Sciatic nerve (tissue), 2 donors: ENCODE data around the gene HAUS6. TPM values are rescaled to one million over a fixed set of nuclear protein-coding genes. Genes with fewer than 3 reads are reported as not detected.
"Not testable (repeated sequence)": the region's sequence is repeated elsewhere in the genome, so short reads cannot be mapped to it uniquely, and the experiment has no call there.

ENCODE experiments used
- ATAC-seq: fragments of 200-7000 bp; cut with Tn5 transposase; one replicate; pipeline ENCODE4 v1.9.1; 2020; ENCODE audit warnings: mild to moderate bottlenecking, moderate library complexity
- DNase-seq: peaks from one replicate; pipeline ENCODE4 v3.0.0-alpha.2; 2020; ENCODE audit warnings: low spot score
- intact Hi-C: fragments of 100-400 bp; cut with DNase I; formaldehyde crosslinking; loops from one replicate; pipeline ENCODE4 v1.14.2; 2022
- total RNA-seq: library from RNA; stranded (reverse); fragmentation: NEBNext Ultra II Directional; extraction: Animal tissue kit (Norgen Biotek cat#: 25700); gene quantifications from one replicate; pipeline ENCODE4 v1.2.1, GENCODE V29; 2021
- donor health status: DM: no; HTN: no; CAD: no.
- donor health status: DM: no; HTN: no; CAD: no.

The HAUS6 gene
- total RNA-seq, 1 donor from 2014 or later, result 12.5 TPM

DNA sequence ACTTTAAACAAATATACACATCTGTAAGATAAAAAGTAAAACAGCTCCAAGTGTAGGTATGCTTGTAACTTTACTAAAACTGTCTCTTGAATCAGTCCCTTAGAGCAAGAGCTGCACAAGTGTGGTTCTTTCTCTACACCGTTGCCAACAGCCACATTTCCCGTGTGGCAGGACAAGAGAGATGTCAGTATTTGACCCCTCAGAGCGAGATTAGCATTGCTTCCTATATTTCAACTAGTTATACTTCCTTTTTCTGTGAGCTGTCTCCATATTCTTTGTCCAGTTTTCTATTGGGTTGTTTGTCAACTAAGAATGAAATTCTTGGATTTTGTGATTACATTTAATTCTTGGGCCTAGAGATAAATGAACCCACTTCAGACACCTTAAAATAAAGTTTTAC is 16.5 kb upstream of the HAUS6 start:
- intact Hi-C loops, result no loop called here
- no peak for ATAC-seq
- no peak for DNase-seq

DNA sequence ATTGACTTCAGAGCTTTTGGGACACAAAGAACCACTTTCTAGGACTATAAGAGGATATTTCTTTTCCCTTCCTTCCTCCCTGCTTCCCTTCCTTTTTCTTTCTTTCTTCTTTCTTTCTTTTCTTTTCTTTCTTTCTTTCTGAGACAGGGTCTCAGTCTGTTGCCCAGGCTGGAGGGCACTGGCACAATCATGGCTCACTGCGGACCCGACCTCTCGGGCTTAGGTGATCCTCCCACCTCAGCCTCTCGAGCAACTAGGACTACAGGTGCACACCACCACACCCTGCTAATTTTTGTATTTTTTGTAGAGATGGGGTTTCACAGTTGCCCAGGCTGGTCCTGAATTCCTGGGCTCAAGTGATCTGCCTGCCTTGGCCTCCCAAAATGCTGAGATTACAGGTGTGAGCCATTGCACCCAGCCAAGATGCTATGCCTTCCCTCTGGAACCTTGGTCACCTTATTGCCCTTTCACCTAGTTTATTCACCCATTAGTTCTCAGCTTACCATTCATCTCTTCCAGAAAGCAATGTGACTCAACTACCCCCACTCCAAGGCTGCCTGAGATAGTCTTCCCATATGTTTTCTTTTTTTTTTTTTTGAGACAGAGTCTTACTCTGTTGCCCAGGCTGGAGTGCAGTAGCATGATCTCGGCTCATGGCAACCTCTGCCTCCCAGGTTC is 14.5 kb upstream of the HAUS6 start:
- intact Hi-C loops, result no loop called here
- no peak for ATAC-seq
- no peak for DNase-seq

DNA sequence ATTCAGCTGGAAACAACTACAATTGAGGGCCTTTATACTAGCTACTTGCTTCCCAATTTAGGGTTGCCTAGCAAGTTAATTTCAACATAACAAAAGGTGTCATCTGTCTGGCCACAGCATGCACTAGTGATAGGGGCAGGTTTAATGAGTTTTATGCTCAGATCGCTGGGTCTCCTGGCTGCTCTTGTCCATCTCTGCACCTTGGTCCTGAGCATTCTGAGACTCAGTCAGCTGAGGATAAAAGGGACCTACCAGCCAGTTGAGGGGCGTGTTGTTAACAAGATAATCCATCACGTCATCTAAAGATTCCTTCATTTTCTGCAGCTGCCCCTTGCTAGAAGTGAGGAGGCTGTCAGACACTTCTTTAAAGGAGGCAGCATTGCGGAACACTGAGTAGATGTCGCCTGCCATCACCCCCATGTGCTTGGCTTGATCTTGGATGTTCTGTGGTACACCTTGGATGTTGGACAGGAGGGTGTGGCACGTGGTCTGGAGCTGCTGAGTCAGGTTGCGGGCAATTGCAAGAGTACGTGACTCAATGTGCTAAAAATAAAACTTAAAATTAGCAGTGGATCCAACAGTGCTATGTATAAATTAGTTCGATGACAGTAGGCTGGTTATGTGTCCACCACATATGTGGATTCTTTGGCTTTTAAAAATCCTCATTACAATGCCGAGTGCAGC is 13.5 kb upstream of the HAUS6 start:
- intact Hi-C loops, result no loop called here
- DNase-seq (no peak), ATAC-seq (no peak)

DNA sequence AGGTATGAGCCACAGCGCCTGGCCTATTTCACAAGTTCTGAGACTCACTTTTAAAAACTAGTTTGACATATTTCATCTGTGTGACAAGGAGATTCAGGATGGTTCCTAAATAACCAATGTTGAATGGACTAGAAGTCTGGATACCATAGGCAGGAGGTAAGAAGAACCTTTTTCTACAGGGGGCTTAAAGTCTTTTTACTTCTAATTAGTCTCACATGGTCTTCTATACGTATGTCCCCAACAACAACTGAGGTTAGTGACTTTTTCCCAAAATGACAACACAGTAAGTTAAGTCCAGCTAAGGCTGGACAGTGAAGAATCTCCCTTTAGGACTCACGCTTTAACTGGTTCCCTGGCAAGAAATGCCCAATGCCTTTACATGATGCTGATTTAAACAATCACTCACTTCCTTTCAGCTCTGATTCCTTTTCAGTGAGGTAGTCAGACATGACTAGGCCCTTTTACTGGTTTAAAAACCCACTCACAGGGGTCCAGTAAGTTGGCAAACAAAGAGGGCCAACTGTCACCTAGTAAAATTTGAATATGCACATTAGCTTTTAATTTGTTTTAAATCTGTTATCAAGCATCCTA is 12.1 kb upstream of the HAUS6 start:
- intact Hi-C loops, result no loop called here
- ATAC-seq, result no peak
- no peak for DNase-seq

DNA sequence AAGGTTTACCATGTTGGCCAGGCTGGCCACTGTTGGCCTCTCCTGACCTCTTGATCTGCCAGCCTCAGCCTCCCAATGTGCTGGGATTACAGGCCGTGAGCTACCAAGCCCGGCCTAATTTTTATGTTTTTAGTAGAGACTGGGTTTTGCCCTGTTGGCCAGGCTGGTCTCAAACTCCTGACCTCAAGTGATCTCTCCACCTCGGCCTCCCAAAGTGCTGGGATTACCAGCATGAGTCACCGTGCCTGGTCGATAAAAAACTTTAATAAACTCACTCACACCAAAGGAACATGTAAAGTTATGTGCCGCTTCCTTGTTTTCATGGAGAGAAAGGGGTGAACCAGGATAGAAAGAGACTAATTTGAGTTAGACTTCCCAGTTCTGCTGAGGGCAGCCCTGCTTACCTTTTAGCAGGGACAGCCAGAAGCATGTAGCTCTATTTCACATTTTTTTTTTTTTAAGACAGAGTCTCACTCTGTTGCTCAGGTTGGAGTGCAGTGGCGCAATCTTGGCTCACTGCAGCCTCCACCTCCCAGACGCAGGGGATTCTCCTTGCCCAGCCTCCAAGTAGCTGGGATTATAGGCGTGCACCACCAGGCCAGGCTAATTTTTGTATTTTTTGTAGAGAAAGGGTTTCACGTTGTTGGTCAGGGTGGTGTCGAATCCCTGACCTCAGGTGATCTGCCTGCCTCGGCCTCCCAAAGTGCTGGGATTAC is 11.4 kb upstream of the HAUS6 start:
- intact Hi-C loops, result no loop called here
- ATAC-seq (no peak), DNase-seq (no peak)

DNA sequence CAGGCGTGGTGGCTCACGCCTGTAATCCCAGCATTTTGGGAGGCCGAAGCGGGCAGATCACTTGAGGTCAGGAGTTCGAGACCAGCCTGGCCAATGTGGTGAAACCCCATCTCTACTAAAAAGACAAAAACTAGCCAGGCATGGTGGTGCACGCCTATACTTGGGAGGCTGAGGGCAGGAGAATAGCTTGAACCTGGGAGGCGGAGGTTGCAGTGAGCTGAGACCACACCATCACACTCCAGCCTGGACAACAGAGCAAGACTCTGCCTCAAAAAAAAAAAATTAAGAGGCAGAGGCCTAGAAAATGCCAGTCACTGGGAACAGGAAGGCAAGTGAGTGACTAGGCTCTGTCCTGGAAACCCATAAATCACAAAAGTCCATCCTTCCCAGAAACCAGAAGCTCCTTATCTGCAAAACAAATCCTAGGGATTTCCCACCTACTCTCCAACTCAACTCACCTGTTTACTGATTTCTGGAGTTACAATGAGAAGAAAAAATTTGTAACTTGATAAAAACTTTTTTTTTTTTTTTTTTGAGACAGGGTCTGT is 10.4 kb upstream of the HAUS6 start:
- intact Hi-C loops, ATAC-seq, DNase-seq: not testable (repeated sequence)

DNA sequence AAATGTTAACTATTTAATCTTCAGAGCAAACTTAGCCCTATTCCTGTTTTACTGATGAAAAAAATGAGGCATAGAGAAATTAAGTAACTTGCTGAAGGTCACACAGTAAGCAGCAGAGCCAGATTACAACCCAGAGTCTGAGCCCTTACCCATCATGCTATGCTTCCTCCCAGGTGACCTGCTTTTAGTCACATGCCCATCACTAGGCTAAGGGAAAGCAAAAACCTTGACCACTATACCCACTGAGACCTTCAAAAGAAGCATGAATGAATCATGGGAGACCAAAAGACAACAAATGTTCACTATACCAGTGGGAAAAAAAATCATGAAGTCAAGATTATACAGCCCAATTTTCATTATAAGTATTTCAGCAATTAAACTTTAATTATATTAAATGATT is 5.3 kb upstream of the HAUS6 start:
- no peak for ATAC-seq
- intact Hi-C loops, result loop anchor here (10.0 kb wide), 1 partner anchor 67 kb away; no protein-coding TSS in a partner anchor

DNA sequence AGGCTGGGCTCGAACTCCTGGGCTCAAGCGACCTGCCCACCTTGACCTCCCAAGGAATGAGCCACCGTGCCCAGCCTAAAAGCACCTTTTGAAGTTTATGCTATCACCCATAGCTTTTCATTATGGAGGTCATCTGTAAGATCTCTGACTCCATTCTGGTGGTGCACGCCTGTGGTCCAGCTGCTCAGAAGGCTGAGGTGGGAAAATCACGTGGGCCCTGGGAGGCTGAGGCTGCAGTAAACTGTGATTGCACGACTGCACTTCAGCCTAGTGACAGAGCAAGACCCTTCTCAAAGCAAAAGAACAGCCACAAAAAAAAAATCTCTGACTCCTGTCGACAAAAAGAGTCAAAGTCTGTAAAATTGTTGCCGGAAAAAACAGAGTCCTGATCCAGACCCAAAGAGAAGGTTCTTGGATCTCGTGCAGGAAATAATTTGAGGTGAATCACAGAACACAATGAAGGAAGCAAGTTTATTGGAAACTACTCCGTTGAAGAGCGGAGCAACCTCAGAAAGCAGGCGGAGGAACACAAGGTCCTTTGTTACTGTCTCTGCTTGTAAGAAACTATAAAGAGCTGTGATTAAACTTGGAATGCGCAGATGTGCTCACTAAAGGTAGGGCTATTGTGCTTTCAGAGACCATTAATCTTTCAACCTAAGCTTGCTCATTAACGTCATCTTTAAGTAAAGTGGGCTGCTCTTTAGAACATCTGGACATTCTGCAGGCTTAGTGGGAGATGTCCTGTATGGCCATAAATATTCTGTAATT is 2.0 kb upstream of the HAUS6 start:
- intact Hi-C loops, result loop anchor here (10.0 kb wide), 1 partner anchor 70 kb away; no protein-coding TSS in a partner anchor
- DNase-seq (no peak), ATAC-seq (no peak)

More for the DNA sequence above, 5.3 kb upstream of the HAUS6 start:
- no peak for DNase-seq

DNA sequence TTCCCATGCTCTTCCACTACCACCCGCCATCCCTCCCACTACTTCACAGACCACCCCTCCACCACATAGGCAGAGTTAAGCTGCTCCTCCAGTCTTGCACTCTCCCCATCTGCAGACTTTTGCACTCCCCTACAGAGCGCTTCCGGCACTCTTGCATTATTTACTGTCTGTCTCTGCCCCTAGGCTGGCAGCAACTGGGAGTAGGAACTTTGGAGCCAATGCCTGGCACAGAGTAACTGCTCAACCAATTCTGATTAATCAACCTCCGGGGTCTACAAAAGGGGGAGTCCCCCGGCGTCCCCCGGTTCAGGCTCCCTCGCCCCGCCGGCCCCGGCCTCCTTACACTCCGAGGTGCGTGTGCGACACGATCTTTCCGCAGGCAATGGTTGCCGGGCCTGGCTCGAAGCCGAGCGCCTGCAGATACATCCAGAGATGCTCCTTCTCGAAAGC is 498 bp downstream of the HAUS6 start:
- DNase-seq (peak; percentile 73), ATAC-seq (peak; percentile 29)
- intact Hi-C loops, result loop anchor here (10.0 kb wide), 1 partner anchor 73 kb away; no protein-coding TSS in a partner anchor

DNA sequence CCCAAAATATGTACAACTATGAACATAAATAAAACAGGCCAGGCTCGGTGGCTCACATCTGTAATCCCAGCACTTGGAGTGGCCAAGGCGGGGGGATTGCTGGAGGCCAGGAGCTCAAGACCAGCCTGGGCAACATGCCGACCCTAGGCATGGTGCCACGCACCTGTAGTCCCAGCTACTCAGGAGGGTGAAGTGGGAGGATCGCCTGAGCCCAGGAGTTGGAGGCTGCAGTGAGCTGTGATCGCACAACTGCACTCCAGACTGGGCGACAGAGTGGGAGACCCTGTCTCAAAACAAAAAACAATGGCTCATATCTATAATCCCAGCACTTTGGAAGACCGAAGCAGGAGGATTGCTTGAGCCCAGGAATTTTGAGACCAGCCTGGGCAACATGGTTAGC is 1.5 kb downstream of the HAUS6 start:
- intact Hi-C loops, result loop anchor here (10.0 kb wide), 1 partner anchor 74 kb away; no protein-coding TSS in a partner anchor
- no peak for DNase-seq

DNA sequence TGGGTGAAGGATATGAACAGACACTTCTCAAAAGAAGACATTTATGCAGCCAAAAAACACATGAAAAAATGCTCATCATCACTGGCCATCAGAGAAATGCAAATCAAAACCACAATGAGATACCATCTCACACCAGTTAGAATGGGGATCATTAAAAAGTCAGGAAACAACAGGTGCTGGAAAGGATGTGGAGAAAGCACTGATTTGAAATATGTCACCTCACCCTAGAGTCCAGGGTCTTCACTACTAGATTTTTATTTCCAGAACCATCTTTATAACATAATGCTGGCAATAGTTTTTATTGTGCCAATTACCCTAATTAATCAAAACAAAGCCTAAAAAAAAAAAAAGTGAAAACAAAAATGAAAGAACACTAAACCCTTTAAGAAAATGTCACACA is 5.3 kb downstream of the HAUS6 start:
- DNase-seq, ATAC-seq, intact Hi-C loops: not testable (repeated sequence)

More for the DNA sequence above, 1.5 kb downstream of the HAUS6 start:
- no peak for ATAC-seq

DNA sequence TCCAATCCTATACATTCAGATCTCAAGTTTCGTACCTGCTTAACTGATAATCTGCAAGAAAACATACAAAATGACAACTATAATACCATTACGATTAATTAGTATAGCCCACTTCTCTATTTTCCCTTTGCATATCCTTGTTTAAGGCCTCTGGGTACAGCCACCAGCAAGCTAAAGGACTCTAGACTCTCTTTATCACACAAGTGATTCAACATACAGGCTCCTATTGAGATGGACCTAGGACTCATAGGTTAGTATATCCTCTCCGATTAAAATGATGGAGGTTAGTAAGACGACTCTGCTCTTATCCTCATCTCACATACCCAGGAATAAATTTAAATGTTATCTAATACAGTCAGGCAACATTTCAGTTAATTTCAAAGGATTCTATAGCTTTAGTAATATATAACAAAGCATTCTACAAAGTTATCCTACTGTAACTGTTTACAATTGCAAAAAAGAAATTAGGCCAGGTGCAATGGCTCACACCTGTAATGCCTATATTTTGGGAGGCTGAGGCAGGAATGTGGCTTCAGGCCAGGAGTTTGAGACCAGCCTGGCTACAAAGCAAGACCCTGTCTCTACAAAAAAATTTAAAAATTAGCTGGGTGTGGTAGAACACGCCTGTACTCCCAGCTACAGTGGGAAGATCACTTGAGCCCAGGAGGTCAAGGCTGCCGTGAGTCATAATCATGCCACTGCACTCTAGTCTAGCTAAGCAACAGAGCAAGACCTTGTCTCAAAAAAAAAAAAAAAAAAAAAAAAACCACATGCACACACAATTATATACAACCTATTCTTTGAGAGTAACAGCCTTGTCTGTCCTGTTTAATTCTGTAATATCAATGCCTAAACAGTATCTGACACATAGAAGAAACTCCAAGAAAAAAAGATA is 15.4 kb downstream of the HAUS6 start:
- ATAC-seq, result no peak
- no peak for DNase-seq
- intact Hi-C loops, result no loop called here

DNA sequence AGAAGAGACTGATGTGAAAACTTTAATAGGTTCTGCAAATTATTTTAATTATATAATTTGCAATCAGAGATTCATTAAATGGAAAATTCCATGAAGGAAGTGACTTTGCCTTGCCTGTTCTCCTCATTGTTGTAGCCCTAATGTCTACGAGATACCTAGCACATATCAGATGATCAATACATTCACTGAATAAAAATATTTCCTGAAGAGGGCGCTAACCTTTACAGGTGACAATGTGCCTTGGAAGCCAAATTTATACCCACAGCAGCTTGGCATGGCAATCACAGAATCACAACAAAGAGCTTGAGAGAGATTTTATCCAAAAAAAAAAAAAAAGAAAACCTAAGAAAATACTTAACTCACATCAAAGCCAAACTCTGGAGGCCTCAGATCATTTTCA is 17.4 kb downstream of the HAUS6 start:
- intact Hi-C loops, result no loop called here
- DNase-seq, result no peak
- no peak for ATAC-seq

DNA sequence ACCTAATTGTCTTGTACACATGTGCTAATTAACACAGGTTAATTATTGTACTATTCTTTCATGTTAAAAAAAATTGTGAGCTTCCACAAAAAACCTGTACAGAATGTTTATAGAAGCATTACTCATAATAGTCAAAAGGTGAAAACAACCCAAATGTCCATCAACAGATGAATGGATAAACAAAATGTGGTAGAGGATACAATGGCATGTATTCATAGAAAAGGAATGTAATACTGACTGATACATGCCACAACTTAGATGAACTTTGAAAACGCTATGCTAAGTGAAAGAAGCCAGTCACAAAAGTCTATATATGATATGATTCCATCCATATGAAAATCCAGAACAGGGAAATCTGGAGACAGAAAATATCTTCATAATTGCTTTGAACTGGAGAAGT is 27.9 kb downstream of the HAUS6 start:
- ATAC-seq (no peak), DNase-seq (no peak)
- intact Hi-C loops, result no loop called here

DNA sequence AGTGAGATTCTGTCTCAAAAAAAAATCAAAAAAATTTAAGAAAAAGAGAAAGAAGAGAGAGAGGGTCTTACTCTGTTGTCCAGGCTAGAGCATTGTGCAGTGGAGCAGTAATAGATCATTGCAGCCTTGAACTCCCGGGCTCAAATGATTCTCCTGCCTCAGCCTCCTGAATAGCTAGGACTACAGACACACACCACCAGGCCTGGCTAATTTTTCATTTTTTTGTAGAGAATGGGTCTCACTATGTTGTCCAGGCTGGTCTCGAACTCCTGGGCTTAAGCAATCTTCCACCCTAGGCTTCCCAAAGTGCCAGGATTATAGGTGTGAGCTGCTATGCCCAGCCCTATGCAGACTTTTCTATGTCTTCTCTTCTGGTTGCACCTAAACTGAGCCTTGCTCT is 28.5 kb downstream of the HAUS6 start:
- ATAC-seq, result no peak
- DNase-seq, result no peak
- intact Hi-C loops, result no loop called here

DNA sequence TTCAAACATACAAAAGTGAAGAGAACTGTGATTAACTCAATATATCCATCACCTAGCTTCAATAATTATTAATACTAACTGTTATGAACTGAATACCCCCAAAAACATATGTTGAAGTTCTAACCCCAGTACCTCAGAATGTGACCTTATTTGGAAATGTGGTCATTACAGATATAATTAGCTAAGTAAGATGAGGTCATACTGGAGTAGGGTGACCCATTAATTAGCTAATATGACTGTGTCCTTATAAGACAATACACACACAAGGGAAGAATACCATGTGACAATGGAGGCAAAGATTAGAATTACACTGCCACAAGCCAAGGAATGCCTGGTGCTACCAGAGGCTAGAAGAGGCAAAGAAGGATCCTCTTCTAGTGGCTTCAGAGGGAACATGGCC is 45.7 kb downstream of the HAUS6 start:
- intact Hi-C loops, result no loop called here
- DNase-seq, result no peak
- ATAC-seq, result no peak
